NB4 (cell line): Measurements from ENCODE around the gene SPC24.

Experiments used
- POLR2A ChIP-seq: IDR thresholded peaks from 2 replicates; pipeline ENCODE4 v1.6.1; 2011; ENCODE audit warnings: mild to moderate bottlenecking; ENCODE audit not compliant: insufficient read length; ENCODE audit errors: extremely low read depth
- TF ChIP-seq, protein P1 (sequence below): IDR thresholded peaks from one replicate; pipeline ENCODE4 v1.5.1; 2012; ENCODE audit warnings: low read depth, low read length

GRCh38 chr19:11111771-11112144 is 43.8 kb downstream of the SPC24 start:
- no peak for TF ChIP-seq POLR2A
- TF ChIP-seq, protein P1, sequence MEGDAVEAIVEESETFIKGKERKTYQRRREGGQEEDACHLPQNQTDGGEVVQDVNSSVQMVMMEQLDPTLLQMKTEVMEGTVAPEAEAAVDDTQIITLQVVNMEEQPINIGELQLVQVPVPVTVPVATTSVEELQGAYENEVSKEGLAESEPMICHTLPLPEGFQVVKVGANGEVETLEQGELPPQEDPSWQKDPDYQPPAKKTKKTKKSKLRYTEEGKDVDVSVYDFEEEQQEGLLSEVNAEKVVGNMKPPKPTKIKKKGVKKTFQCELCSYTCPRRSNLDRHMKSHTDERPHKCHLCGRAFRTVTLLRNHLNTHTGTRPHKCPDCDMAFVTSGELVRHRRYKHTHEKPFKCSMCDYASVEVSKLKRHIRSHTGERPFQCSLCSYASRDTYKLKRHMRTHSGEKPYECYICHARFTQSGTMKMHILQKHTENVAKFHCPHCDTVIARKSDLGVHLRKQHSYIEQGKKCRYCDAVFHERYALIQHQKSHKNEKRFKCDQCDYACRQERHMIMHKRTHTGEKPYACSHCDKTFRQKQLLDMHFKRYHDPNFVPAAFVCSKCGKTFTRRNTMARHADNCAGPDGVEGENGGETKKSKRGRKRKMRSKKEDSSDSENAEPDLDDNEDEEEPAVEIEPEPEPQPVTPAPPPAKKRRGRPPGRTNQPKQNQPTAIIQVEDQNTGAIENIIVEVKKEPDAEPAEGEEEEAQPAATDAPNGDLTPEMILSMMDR: no peak
